Iris pigment epithelial cell (primary cell): ENCODE measurements around the gene KRT8.
"Not testable (repeated sequence)": the region's sequence is repeated elsewhere in the genome, so short reads cannot be mapped to it uniquely, and the experiment has no call there.

Experiments
- DNase-seq: peaks from one replicate; pipeline ENCODE4 v3.0.0-alpha.2; 2011; ENCODE audit warnings: low read depth

The KRT8 gene

DNA sequence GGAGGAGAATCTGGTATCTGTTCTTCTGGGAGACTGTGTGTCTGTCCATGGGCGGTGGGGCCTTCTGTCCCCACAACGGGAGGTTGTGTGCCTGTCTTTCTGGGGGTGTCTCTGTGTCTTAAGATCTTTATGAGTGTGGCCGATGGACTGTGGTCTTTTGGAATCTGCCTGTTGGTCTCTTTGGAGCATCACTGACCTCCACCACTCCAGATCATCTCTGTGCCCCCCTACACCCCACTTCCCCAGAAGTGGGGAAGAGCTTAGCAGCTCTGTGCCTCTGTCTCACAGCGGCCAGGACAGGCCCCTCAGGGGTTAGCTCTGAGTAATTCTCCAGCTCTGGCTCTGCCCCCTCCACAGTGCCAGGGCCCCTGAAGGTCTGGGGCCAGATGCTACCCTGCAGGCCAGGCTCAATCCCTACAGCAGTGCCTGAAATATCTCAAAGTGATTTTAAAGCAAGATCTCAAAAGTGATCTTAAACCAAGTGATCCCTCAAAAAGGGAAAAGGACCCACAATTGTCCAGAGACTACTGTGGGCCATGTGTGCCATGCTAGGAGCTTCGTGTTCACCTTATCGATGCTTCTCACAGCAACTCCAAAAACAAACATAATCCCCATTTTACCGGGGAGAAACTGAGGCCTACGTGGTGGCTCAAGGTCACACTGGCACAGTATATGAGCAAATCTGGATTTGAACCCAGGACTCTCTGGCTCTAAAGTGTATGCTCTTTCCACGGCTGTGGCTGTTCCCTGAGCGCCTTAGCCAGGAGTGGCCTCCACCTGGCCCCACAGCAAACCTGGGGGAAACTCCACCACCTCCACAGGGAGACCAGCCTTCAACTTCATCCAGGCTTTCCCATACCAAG is 30.1 kb downstream of the KRT8 start:
- no peak for DNase-seq

DNA sequence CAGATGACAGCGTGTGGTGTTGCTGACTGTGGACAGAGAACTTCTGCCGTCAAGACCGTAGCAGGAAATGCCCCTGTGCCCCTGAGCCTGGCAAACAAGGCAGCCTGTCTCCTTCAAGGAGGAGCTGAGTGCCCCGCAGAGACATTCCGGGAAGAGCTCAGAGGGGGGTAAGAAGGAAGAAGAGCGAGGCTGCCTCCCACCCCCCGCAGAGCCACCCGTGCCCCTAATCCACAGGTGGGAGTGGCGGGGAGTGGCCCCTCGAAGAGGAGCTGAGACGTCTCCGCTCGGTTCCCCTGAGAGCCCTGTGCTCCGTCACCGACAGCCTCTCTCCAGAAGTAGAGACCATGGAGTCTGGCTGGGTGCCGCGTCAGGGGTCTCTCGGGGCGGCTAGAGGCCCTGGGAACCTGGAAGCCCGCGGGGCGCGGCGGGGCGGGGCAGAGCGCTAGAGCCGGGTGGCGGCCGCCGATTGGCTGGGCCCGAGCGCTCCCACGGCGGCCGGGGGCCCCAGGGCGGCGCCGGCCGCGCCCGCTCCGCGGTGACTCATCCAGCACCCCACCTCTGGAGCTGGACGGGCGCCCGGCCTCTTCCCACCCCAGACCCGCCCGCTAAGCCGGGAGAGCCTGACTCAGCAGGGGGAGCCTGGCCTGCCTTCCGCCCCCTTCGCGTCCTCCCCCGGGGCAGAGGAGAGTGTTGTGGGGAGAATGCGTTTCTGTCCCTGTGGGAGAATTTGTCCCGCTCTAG is 30.9 kb downstream of the KRT8 start:
- DNase-seq = peak; percentile 94

DNA sequence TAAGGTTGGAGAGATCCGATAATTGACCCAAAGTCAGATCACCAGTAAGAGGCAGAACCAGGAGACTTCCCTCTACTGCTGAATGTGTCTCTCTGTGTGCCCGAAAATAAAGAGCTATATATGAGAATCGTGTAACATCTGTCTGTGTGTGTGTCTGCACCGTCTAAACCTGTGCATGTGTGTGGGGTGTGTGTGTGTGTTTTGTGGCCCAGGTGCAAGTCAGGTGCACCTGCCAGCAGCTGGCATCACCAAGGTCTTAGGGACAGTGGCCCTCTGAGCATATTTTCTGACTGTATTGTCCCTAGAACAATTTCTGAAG is 31.4 kb downstream of the KRT8 start:
- no peak for DNase-seq

DNA sequence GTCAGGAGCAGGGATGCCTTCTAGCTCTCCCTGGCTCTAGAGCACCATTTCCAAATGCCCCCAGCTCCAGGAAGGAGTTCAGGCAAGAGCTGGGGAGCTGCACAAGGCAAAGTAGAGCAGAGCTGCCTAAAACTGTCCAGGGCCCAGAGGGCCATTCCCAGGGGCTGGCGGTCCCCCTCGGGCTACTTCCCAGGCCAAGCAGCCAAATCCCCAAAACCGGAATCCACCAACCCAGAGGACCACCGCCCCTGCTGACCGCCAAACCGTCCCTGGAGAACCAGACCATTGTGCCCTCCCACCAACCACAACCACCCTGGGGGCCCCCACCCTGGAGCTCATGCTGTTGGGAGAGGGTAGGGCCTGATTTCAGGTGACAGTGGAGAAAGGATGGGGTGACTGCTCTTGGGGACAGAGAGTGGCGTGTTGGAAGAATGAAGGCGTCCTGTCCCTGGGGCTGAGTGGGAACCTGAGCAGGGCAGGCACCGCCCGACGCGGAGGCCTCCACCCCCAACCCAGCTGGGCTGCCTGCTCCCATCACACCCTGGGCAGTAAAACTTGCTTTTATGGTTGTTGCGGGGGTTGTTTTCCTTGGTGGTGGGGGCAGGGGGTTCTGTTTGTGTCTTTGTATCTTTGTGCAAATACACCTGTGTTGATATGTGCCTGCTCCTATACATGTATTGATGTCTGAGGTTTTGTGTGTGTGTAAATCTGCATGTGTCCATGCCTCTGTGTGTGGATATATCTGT is 32.1 kb downstream of the KRT8 start:
- DNase-seq = no peak

DNA sequence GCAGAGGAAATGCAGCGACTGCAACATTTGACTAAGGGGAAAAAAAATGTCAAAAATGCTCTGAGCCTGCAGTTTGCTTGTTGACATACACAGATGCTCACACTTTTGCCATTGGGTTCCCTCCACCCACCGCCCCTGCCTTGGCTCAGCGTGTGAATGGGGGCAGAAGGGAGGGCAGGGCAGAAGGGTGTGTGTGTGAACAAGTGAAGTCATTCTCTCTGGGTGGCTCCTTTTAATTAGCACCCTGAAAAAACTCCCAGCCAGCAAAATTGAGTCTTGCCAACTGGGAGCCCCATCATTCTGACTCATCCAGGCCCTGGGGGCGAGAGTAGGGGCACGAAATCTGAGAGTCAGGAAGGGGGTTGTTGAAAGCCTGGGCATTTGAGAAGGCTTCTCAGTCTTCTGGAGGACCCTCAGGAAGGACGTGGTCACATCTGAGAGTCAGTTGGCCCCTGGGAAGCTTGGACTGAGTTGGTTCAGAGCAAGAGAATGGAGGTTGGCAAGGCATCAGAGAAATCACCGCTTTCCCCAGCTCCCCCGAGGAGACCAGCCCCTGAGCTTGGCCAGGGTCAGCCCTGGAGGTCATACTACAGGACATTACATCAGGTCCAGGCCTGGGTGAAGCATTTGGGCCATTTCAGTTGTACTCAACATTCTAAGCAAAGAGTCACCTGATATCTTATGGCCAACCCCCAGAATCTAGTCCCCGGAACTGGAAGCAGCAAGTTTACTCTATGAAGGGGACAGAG is 33.4 kb downstream of the KRT8 start:
- DNase-seq = peak; percentile 63

DNA sequence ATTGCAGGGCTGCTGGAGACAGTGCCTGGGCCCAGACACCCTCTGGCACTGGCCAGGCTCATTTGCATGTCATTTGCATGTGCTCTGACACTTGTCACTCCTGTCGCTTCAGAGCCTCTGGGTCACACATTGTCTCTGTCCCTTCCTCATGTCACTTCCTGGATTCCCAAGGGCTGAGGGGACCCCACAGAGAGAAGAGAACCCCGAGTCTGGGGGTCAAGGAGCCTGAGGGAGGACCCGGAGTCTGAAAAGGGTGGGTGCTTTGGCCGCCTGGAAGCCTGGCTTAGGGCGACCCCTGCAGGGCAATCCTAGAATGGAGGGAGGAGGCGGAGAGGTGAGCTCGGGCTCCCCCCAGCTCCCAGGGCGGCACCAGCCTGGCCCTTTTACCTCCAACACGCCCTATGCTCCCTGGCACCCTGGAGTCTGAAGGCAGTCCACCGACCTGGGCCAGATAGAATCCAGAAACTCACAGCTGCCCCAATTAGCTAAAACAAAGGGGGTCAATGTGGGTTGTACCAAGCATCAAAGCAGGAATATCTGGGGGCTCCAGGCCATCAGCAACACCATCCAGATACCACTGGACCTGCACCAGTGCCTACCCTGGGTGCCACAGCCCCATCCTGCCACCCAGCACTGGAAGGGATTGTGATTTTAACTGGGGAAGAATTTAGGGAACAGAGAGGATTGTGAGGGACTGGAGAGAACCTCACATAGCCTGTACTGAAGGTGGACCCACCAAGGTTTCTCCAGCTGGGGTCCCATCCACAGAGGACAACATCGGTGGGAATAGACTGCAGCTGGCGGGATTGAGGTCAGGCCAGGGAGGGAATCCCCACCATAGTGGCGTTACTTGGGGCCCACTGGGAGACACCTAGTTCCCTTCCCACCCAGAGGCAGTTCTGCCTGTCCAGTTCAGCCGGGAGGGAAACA is 34.2 kb downstream of the KRT8 start:
- DNase-seq = peak; percentile 29

DNA sequence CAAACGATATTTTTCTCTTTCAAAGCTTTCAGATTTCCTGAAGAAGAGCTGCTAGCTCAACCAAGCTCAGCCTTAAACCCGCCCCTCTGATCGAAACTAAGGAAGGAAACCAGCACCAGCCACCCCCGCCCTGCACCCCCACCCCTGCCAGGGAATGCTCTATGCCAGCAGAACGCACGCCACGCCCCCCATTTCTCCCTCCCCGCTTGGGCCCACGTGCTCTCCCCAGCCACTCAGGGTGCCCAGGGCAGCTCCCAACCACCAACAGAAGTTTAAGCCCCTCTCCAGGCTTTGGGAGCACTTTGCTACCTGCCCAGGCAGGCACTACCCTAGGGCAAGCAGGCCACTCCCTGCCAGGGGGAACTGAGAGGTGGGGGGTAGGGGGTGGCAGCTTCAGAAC is 37.2 kb downstream of the KRT8 start:
- no peak for DNase-seq

DNA sequence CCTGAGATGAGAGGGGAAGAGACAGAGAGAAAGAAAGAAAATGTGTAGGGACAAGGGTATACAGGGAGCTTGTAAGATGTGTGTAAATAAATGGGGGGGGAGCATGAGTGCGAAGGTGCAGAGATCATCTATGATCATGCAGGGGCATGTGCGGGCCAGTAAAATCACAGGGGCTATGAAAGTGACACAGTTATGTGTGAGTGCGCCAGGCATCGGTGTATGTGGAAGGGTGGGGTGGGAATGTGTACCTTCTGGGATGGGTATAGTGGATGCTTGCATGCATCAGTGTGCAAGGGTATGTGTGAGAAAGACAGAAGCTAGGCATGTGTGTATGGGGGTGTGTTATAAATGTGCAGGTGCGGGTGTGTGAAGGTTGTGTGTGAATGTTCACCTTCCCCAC is 37.7 kb downstream of the KRT8 start:
- no peak for DNase-seq

DNA sequence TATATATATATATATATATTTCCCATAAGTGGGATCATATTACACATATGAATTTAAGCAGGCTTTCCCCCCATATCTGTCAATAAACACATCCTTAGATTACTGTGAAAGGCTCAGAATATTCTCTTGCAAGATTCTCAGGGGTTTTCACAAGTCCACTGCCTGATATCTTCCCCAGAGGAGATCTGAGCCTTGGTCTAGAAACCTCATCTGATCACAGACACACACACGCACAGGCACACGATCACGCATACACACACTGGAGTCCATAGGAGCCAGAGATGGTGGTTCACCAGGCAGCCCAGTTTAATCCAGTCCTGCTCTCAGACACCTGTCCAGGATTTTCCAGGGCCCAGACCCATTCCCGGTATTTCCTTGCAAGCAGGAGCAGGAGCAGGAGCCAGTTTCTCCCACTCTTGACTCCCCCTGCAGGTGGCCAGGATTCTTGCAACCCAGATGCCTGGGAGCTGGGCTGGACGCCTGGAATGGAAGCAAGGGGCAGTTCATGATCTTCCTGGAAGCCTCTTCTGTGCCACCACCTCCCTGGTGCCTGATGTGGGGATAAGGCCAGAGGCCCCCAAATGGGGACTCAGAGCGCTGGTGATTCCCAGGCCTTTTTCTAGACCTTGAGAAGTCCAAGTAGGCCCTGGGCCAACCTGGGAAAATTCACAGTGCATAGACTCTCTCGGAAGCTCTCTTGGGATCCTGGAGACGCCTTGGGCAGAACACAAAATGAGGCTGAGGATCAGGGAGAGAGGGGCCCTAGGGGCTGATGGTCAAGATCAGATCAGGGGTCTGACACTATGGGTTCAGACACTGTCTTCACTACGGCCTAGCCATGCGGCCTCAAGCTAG is 39.6 kb downstream of the KRT8 start:
- peak; percentile 56 for DNase-seq

DNA sequence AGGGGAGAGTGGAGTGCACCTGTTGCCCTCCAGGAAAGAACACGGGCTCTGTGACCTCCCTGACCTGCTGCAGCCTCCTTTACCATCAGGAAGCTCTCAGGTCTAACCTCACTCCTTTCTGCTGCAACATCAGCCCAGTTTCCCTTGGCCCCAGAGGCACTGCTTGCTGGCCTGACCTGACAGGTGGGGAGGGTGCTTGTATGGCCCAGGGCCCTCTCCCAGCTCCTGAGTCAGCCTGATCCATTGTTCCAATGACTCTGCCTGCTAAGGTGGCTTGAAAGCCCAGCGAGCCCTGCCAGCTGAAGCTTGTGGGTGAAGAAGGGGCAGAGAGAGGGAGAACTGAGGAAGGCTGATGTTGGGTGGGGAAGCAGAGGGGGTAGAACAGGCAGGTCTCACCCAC is 42.9 kb downstream of the KRT8 start:
- no peak for DNase-seq

DNA sequence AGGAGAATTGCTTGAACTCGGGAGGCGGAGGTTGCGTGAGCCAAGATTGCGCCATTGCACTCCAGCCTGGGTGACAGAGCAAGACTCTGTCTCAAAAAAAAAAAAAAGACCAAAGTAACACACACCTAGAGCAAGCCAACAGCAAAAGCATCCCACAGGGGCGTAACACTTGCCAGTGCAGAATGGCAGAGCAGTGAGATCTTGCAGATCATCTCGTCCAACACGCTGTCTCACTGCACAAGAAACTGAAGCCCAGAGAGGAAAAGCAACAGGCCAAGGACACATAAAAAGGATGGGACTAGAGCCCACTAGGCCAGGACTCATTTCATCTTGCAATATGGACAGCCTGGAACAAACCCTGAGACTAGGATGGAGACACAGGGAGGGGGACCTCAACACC is 43.4 kb downstream of the KRT8 start:
- no peak for DNase-seq

DNA sequence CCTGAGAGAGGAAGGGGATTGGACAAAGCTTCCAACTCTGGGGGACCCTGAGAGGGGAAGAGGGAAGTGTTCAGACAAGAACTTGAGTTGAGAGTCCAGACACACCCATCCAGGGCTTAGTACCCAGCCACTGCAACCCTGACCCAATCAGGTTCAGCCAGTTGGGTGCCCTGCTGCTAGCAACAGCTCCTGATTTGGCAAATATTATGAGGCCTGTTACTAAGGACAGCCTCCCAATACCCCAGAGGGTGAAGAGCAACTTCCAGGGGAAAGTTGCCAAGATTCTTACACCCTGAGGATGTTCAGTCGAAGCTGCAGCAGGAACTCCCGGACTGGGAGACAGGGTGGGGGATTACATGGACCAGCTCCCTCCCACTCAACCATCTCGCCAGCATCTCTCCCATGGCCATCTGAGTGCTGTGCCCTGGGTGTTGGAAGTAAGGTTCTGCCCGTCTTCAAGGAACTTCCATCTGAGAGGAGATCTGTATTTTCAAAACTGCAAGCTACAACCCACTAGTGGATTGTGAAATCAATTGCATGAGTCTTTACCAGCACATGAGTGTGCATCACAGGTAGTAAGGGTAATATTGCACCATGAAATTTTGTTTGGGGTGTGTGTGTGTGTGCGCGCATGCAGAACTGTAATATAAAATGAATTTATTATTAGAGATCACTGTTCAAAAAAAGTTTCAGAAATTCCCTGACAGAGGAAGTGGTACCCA is 44.6 kb downstream of the KRT8 start:
- peak; percentile 77 for DNase-seq

DNA sequence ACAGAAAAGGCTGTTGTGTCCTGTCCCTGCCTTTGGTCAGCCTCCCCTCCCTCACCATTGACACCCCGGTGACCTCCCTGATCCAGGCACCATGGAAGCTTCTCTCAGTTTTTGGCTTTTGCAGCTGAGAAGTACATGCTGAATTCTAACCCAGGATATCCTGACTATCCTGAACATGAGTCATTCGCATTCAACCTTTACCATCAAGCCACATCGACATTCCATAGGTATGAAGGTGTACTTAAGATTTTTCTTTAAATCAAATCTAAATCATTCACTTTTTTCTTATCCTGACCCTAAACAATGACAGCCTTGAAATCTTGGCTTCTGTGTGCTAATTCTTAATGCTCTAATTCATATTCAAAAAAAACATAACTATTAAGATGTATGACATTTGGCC is 47.4 kb downstream of the KRT8 start:
- no peak for DNase-seq

DNA sequence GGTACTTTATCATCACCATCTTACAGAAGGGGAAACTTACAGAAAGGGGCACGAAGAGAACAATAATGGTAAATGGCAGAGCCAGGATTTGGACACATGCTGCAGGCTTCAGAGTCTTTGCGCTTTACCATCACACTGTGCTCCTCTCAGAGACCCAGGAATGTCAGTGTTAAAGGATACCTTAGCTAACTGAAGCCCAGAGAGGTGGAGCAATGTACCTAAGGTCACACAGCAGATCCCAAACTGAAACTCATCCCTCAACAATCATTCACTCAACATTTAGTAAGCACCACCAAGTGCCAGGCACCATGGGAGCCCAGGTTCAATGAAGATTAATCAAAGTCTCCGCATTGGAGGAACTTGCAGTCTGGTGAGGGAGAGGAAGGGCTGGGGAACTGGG is 48.1 kb downstream of the KRT8 start:
- no peak for DNase-seq

DNA sequence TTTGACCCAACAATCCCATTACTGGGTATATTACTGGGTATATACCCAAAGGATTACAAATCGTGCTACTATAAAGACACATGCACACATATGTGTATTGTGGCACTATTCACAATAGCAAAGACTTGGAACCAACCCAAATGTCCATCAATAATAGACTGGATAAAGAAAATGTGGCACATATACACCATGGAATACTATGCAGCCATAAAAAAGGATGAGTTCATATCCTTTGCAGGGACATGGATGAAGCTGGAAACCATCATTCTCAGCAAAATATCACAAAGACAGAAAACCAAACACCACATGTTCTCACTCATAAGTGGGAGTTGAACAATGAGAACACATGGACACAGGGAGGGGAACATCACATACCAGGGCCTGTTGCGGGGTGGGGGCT is 48.8 kb downstream of the KRT8 start:
- DNase-seq = not testable (repeated sequence)

DNA sequence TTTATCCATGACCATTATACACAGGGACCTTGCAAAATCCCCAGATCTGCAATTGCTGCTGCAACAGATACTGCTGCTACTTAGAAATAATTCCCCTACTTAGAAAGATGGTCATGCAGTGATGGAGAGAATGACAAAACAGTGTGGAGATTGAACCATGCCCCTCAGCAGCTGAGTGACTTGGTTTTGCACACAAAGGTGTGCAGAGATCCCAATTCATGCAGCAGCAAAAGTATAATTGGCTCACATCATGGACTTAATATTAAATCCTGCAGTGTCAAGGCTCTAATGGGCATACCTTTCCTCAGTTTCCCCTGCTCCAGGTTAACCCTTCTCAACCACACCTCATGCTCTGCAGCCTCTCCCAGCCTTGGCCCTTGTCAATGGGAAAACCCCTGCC is 53.1 kb downstream of the KRT8 start:
- no peak for DNase-seq

DNA sequence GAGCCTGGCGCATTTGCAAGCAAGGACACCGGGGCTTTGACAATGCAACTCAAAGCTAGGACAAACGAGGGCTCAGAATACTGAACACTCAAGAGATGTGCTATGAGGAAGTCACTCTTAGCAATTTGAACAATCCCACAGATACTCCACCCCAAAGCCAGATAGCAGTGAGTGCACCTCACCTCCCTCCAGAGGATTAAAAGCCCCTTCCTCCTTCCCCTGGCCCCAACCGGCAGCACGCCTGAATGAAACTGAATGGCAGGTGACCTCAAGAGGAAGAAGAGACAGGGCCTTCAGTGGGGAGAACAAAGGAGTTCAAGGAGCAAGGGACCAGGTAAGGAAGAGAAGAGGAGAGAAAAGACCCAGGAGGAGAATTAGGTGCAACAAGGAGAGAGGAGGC is 54.2 kb downstream of the KRT8 start:
- no peak for DNase-seq

DNA sequence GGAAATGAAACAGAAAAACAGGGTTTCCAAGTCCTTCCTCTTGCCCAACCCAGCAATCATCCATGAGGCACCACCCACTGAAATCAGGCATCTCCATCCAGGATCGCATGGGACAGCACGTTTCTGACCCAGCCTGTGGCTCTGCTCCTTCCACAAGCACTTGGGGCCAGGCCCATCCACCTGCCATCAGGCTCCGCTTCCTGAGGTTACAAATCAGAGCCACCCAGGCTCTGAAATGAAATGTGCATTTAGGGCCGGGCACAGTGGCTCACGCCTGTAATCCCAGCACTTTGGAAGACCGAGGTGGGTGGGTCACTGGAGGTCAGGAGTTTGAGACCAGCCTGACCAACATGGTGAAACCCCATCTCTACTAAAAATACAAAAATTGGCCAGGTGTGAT is 55.4 kb downstream of the KRT8 start:
- no peak for DNase-seq

DNA sequence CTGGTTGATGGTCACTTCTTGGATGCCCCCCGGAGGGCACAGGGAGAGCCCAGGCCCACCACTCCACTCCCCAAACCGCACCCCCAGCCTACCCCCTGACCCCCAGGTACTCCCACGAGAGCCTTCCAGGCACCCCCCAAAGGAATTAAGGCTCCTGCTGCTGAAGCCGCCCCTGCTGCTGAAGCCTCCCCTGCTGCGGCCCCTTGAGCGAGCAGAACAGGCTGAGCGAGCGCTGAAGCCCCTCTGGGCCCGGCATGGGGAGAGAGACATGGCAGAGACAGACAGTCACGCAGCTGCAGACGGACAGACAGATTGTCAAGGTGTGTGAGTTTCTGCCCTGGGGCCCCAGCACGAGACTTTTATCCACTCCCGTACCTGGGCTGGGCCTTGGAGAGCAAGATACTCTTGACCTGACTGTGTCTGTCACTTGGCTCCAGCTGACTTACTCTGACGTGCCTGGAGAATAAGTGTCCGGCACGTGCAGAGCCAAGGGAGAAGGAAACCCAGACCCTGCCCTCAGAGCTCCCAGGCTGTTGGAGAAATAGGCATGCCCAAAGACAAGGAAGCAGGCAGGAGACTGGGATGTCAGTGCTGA is 56.1 kb downstream of the KRT8 start, which contains the start of gene KRT78:
KRT78 (minus strand) TSS at position 334 of the 595 bp plus-strand sequence; CDS start at position 270, 64 bp downstream.
- DNase-seq = no peak
